VCaP (cell line): ENCODE results near the gene PPP1R7.
A peak's percentile ranks its signal among the peaks of the same experiment; 100 is the strongest.

Source experiments
- H3K27ac ChIP-seq: fragments of 450-650 bp; 2 replicates; pipeline ENCODE4 v1.5.1; 2017
- TF ChIP-seq, protein P1 (sequence below): fragments of 450-650 bp; conservative IDR thresholded peaks from 2 replicates; pipeline ENCODE4 v1.5.1; 2017; ENCODE audit warnings: mild to moderate bottlenecking, moderate library complexity

PPP1R7 gene

GRCh38 chr2:241146286-241146685 is 4.0 kb upstream of the PPP1R7 start:
- peak overlapping the region; percentile 10; the same call in 1 of the 2 replicates for H3K27ac ChIP-seq
- TF ChIP-seq, protein P1, sequence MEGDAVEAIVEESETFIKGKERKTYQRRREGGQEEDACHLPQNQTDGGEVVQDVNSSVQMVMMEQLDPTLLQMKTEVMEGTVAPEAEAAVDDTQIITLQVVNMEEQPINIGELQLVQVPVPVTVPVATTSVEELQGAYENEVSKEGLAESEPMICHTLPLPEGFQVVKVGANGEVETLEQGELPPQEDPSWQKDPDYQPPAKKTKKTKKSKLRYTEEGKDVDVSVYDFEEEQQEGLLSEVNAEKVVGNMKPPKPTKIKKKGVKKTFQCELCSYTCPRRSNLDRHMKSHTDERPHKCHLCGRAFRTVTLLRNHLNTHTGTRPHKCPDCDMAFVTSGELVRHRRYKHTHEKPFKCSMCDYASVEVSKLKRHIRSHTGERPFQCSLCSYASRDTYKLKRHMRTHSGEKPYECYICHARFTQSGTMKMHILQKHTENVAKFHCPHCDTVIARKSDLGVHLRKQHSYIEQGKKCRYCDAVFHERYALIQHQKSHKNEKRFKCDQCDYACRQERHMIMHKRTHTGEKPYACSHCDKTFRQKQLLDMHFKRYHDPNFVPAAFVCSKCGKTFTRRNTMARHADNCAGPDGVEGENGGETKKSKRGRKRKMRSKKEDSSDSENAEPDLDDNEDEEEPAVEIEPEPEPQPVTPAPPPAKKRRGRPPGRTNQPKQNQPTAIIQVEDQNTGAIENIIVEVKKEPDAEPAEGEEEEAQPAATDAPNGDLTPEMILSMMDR, result no peak

DNA sequence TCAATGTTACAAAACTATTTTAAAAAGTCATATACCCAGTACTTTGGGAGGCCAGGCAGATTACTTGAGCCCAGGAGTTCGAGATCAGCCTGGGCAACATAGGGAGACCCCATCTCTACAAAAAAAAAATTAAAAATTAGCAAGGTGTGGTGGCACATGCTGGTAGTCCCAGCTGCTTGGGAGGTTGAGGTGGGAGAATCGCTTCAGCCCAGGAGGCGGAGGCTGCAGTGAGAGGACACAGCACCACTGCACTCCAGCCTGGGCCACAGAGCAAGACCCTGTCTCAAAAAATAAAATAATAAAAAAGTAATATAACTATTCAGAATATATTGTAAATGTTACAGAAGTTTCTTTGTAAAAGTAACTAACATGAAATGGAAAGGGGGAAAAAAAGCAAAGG is 2.9 kb upstream of the PPP1R7 start:
- H3K27ac ChIP-seq, result peak overlapping the region; percentile 83; the same call in 1 of the 2 replicates
- TF ChIP-seq, protein P1, result no peak

DNA sequence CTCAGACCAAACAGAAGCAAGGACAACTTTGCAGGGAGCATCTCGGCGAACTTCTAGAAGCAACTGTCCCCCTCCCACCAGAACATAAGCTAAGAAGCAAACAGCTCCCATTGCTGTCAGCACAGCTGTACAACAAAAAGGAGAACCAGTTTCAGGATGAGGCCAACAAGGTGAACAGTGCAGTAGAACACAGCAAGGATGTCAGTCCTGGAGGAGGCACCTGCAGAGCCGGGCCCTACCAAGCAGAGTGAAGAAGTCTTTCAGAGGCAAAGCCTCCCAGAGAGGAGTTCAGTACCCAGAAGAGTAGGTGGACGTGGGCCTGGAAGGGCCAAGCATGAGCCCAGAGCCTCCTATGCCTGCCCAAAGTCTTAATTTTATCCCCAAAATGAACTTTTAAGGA is 2.0 kb upstream of the PPP1R7 start:
- H3K27ac ChIP-seq, result peak overlapping the region; percentile 83
- TF ChIP-seq, protein P1, result no peak

- TF ChIP-seq, protein P1, result no peak
- H3K27ac ChIP-seq, result peak within 1 kb of the TSS; percentile 83
Measured at GRCh38 chr2:241148891-241149674, 1.2 kb upstream of the PPP1R7 start, which contains the start of gene PASK. Gene PASK (minus strand): TSS chr2:241149472. CDS start chr2:241143032, 6,440 bp downstream.

DNA sequence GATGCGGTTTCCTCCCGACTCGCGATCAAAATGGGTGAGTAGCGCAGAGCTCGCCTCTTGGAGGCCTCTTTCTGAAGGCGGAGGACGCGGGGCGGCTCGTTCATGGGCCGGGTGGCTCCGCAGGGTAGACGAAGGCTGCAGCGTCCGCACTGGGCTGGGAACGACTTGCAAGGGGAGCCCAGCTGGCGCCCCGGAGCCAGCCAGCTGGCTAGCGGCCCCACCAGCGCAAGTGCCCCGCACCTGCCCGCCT is 667 bp upstream of the PPP1R7 start:
- peak overlapping the region; percentile 83 for H3K27ac ChIP-seq
- TF ChIP-seq, protein P1, result no peak

DNA sequence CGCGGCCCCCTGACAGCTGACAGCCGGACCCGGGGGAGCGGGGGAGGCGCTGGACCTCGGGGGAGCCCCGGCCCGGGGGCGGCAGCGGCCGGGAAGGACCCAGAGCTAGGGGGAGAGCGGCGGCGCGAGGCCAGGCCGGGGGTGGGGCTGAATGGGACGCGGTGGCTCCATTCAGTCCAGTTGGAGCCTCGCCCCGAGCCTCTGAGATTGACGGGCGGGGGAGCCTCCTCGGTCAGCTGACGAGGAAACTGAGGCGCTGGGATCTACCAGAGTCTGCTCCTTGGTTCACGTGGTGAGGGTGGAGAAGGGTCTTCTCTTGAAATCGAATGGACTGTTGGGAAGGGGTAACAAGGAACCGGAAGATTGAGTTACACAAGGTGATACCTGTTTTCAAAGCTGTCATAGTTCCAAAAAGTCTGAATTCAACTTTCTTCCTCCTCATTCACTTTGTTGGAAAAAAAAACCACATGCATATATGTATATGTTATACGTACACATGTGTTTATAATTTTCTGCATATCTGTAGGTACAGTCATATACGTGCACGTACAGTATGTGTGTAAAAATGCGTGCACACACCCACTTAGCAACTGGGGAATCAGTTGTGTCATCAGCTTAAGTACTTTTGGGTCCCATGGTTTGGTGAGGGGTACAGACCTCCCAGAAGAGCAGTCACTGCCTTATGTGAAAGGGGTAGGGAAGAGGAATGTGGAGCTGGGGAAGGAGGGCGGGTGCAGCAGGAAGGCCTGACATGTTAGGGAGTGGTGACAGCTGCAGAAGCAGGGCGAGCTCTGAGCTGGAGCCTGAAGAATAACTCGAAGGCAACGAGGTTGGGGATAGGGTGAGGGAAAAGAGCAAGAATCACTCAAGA is 628 bp downstream of the PPP1R7 start:
- H3K27ac ChIP-seq, result peak overlapping the region; percentile 83
- TF ChIP-seq, protein P1, result no peak

- H3K27ac ChIP-seq, result no peak overlapping the region; the same call in 1 of the 2 replicates
- TF ChIP-seq, protein P1, result no peak
Measured at GRCh38 chr2:241151934-241152660, 1.8 kb downstream of the PPP1R7 start.
